ENCODE data around the gene SLTM.

Gene SLTM

GRCh38 chr15:58967479-58967878 lies 34.0 kb upstream of the SLTM start:
- DNase-seq: no peak
- Histone ChIP-seq H3K27ac (no peak overlapping the region), H3K36me3 (no peaks in the 10 kb centered on the region), H3K4me3 (ENCODE audit: low read depth, low read length) (no peak overlapping the region), H3K27me3 (ENCODE audit: insufficient read depth, low read depth, severe bottlenecking) (no peaks in the 10 kb centered on the region), H3K9me3 (ENCODE audit: severe bottlenecking) (no peaks in the 10 kb centered on the region)
- TF ChIP-seq CTCF (IDR thresholded peaks at IDR 0.05; ENCODE audit: low read depth, low read length): no peak

- H3K27ac ChIP-seq: no peak overlapping the region
- H3K9me3 ChIP-seq (ENCODE audit: severe bottlenecking): no peaks in the 10 kb centered on the region
- H3K4me3 ChIP-seq (ENCODE audit: low read depth, low read length): no peak overlapping the region
- no peaks in the 10 kb centered on the region for H3K27me3 ChIP-seq (ENCODE audit: insufficient read depth, low read depth, severe bottlenecking)
- no peaks in the 10 kb centered on the region for H3K36me3 ChIP-seq
- DNase-seq: no peak
- TF ChIP-seq CTCF (IDR thresholded peaks at IDR 0.05; ENCODE audit: low read depth, low read length): no peak
Observed at GRCh38 chr15:58966698-58967097, 33.2 kb upstream of the SLTM start.

- Histone ChIP-seq H3K27me3 (ENCODE audit: insufficient read depth, low read depth, severe bottlenecking) (no peaks in the 10 kb centered on the region), H3K9me3 (ENCODE audit: severe bottlenecking) (no peaks in the 10 kb centered on the region), H3K36me3 (no peaks in the 10 kb centered on the region), H3K4me3 (ENCODE audit: low read depth, low read length) (no peak overlapping the region), H3K27ac (no peak overlapping the region)
- TF ChIP-seq CTCF (IDR thresholded peaks at IDR 0.05; ENCODE audit: low read depth, low read length): no peak
- no peak for DNase-seq
Observed at GRCh38 chr15:58962662-58963565, 29.4 kb upstream of the SLTM start.

- TF ChIP-seq CTCF (IDR thresholded peaks at IDR 0.05; ENCODE audit: low read depth, low read length): no peak
- H3K4me3 ChIP-seq (ENCODE audit: low read depth, low read length): no peak overlapping the region
- no peaks in the 10 kb centered on the region for H3K9me3 ChIP-seq (ENCODE audit: severe bottlenecking)
- no peaks in the 10 kb centered on the region for H3K27me3 ChIP-seq (ENCODE audit: insufficient read depth, low read depth, severe bottlenecking)
- H3K27ac ChIP-seq: no peak overlapping the region
- no peaks in the 10 kb centered on the region for H3K36me3 ChIP-seq
- no peak for DNase-seq
Observed at GRCh38 chr15:58962136-58962535, 28.7 kb upstream of the SLTM start.

GRCh38 chr15:58958811-58959210 lies 25.3 kb upstream of the SLTM start:
- Histone ChIP-seq H3K9me3 (ENCODE audit: severe bottlenecking) (no peaks in the 10 kb centered on the region), H3K4me3 (ENCODE audit: low read depth, low read length) (no peak overlapping the region), H3K36me3 (no peaks in the 10 kb centered on the region), H3K27me3 (ENCODE audit: insufficient read depth, low read depth, severe bottlenecking) (no peaks in the 10 kb centered on the region), H3K27ac (no peak overlapping the region)
- no peak for DNase-seq
- TF ChIP-seq CTCF (IDR thresholded peaks at IDR 0.05; ENCODE audit: low read depth, low read length): no peak
